CD4-positive, alpha-beta T cell treated with Interleukin-17A for 4 hours (primary cell): ENCODE measurements around the gene TPPP.

Source experiments
- DNase-seq: peaks from one replicate; pipeline ENCODE4 v3.0.0-alpha.2; 2020; ENCODE audit warnings: mixed read lengths

Gene TPPP

DNA sequence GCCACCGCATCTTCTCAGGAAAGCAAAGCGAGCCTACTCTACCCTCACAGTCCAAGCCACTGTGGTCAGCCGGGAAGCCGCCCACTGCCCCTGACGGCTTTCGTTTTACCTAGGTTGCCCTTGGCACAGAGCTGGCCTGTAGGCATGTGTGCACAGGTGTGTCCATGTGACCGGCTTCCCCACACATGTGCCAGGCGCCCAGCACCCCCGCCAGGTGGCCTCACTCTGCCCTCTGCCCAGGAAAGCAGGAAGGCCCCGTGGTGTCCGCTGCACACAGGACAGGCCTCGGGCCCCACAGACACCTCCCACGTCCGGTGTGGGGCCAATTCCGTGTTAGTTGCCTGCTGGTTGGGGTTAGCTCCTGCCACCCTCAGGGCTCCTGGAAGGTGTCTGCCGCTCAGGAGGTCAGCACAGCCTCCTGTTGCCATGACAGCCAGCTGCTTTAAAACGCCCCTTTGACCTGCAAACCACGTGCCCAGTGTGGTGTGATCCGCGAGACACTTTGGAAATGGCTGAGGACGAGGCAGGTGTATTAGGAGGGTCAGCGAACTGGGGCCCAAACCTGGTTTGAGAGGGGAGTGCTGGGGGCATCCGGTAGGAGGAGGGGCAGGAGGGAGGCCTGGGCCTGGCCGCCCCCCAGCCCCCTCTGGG lies 28.7 kb downstream of the TPPP start:
- DNase-seq = no peak

- no peak for DNase-seq
Observed at GRCh38 chr5:663436-664342, 29.5 kb downstream of the TPPP start.

- no peak for DNase-seq
Observed at GRCh38 chr5:662751-663435, 30.3 kb downstream of the TPPP start.

- DNase-seq = no peak
Observed at GRCh38 chr5:661891-662750, 31.0 kb downstream of the TPPP start.

DNA sequence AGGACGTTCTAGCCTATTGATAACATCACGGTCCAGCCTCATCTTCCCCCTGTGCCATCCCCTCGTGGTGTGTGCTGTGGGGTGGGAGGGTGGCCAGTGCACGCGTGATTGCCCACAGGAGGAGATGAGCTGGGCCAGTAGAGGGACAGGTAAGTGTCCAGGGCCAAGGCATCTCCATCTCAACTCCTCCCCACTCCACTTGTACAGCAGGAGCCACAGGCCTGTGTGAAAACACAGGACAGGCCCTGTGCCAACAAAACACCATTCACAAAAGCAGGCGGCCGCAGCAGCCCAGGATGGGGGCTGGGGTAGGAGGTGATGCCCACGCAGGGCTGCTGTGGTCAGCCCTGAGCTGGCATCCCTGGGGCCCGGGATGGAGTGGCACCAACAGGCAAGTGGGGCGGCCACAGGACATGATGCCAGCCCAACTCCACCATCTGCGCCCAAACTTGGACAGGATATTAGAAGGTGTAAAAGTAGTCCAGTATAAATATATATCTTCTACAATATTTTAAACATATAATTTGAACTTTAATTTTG lies 32.6 kb downstream of the TPPP start:
- DNase-seq = no peak

DNA sequence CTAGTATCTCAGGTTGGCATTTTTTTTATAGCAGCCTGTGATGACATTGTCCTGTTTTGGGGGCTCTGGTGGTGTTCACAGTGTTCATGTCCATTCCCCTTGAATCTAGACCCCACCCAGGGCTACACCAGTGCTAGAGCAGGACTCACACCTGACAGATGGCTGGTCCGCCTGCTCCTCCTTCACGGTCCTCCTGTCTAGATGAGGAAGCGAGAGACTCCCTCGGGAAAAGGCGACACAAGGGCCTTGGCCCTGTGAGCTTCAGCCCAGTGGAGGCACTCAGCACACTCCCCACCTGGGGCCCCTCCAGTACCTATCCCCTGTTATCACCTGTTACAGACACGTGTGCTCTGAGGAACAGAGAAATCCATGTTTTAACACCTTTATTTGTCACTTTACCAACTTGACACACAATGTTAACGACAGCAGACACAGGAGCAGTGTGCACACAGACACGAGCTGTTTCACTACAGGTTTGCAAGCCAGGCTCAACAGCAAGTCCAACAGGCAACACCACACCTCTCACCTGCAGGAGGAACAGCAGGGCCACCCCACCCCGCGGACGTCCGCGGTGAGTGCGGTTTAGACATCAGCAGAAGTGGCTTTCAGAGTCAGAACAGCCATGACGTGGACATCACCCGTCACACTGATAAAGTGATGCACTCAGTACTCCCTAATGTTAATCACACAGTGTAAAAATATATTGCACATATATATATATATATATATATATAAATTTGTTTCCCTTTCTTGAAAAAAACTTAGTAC lies 33.5 kb downstream of the TPPP start:
- DNase-seq = no peak

DNA sequence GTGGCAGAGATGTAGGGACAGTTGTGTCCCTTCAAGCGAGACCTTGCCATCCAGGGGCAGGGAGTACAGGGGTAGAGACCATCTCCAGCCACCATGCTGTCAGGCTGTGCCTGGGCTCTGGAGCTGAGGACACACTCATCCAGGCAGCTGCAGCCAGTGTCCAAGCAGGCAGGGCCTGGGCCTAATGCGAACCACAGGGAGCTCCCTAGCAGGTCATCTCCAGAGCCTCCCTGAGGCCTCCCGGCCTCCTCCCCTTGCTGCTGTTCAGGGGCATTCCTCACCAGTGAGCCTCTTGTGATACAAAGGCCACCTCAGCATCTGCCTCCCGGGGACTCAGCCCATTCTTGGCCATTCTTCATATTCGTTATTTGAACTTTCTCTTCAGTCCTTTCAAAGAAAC lies 35.0 kb downstream of the TPPP start:
- DNase-seq = no peak

DNA sequence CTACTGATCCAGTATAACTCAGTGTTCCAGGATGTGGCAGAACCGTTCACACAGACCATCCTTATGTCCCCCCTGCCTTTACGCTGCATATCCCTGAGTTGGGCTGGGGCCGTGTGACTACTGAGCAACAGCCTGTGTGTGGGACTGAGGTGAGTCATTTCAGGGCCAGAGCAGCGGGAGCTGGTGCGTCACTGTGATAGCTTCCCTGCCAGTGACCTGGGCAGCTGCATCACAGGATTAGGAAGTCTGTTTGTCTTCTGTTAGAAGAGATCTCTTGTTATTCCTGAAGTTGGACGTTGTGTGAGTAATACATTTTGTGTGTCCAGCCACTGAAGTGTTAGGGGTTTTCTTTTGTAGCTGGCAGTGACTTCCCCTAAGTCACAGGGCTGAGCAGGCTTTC lies 35.6 kb downstream of the TPPP start:
- DNase-seq = no peak

- no peak for DNase-seq
Observed at GRCh38 chr5:655406-655805, 37.7 kb downstream of the TPPP start.

DNA sequence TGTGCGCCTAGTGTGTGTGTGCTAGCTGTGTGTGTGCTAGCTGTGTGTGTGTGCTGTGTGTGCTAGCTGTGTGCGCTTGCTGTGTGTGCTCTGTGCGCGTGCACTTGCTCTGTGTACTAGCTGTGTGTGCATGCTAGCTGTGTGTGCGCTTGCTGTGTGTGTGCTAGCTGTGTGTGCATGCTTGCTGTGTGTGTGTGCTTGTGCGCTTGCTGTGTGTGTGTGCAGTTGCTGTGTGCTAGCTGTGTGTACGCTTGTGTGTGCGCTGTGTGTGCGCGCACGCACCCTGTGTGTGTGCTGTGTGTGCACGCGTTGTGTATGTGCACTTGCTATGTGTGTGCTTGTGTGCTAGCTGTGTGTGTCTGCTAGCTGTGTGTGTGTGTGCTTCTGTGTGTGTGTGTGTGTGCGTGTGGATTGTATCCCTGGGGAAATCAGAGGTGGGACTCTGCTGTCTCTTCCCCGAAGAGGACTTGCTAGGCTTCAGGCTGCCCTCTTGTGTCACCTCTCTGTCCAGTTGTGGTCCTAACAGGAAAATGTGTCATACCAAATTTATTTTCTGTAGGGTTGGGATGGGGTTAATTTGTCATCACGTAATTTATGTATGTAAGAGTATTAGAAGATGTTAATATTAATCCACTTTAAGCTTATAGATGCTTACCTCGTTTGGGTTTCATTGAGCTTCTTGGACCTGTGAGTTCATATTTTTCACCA lies 38.9 kb downstream of the TPPP start:
- no peak for DNase-seq

DNA sequence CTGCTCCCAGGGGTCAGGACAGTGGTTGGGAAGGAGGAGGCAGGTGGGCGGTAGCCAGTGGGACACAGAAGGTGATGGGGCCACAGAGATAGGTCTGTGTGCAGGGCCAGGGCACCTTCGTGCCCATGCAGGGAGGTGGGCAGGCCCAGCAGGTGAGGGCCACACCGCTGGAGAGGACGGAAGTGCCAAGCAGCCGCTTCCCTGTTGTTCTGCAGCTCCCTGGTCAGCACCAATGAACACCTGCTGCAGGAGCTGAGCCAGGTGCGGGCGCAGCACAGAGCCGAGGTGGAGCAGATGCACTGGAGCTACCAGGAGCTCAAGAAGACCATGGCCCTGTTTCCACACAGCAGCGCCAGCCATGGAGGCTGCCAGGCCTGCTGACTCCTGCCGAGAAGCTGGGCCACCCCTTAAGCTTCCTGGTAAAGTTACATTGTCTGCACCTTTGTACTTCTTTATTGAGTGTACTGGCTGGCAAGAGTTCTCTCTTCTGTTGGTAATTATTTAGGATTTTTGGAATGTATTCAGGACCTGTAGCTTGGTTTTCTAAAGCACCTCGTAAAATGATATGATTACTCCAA lies 40.3 kb downstream of the TPPP start:
- DNase-seq = no peak

DNA sequence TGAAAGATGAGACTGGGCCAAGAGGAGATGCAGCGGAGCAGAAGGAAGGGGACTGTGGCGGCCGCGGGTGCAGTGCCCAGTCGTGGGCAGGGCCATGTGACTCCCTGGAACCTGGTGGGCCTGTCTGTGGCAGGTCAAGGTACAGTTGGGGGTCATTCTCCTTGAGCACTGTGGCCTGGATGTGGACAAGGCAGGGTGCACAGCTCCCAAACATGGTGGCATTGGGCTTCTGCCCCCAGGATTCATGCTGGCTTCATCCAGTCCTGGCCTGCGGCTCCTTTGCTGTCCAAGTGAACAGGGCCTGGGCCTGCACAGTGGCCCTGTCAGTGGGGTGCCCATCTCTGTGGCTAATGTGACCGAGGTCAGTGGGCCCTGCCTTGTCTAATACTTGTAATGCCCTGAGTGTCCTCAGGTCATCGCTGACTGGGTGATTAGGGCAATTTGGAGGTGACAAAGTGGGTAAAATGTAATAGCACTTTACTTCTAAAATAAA lies 41.1 kb downstream of the TPPP start:
- no peak for DNase-seq

GRCh38 chr5:651296-652022 lies 41.7 kb downstream of the TPPP start:
- DNase-seq = no peak

GRCh38 chr5:647727-648126 lies 45.4 kb downstream of the TPPP start:
- no peak for DNase-seq

DNA sequence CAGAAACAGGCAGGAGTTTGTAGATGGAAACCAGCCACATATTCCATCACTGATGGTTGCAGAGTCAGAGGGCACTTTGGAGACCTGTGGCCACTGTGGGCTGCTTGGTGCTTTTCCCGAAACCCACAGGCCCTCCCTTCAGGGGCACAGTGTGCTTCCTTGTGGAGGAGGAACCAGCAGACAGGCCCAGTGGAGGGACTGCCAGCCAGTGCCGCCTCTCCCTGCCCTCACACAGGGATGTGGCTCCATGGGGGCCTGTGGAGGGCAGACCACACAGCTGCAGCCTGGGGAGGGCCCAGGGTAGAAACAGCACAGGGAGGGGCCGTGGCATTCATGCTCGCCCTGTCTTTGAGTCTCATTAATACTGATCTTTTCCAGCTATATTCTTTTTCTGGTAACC lies 45.8 kb downstream of the TPPP start:
- no peak for DNase-seq

- DNase-seq = no peak
Observed at GRCh38 chr5:646396-647201, 46.6 kb downstream of the TPPP start.

DNA sequence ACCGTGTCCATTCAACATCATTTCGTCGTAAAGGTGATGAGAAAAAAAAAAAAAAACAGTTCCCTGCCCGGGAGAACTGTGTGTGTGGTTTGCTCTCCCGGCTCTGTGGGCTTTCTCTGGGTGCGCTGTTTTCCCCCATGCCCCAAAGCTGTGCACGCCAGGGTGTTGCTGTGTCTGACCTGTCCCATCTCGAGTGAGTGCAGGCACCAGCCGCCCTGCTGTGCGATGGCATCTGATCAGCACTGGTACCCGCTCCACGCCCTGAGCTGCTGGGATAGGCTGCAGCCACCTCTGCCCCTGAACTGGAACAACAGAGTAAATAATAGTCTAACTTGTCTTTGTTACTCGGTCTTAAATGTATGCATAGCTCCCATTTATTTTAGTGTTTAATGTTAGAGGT lies 47.7 kb downstream of the TPPP start:
- DNase-seq = no peak

DNA sequence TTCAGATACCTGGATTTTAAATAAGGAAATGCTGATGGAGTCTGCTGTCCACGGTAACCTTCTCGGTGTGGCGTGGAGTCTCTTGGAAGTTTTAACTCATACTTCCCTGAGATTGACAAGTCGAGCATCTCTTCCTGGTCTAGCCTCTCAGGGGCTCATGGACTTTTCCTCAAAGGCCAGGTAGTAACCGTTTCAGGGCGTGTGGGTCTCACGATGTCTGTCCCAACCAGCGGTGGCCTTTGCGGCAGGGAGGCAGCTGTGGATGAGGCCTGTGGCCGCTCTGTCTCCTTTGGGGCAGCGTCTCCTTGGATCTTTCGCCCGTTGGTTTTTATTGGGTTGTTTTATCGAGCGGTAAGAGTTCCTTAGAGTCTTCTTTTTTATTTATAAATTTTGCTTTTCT lies 48.2 kb downstream of the TPPP start:
- DNase-seq = no peak

- no peak for DNase-seq
Observed at GRCh38 chr5:644509-644908, 48.6 kb downstream of the TPPP start.
